NCI-H1092 treated with DMSO at 0.1 percent for 48 hours (cell line): ENCODE data around the gene PLVAP.
A peak's percentile ranks its signal among the peaks of the same experiment; 100 is the strongest.

Experiments used
- DNase-seq: peaks from one replicate; lab custom pipeline; 2025; lab: John Stamatoyannopoulos, UW

The PLVAP gene

DNA sequence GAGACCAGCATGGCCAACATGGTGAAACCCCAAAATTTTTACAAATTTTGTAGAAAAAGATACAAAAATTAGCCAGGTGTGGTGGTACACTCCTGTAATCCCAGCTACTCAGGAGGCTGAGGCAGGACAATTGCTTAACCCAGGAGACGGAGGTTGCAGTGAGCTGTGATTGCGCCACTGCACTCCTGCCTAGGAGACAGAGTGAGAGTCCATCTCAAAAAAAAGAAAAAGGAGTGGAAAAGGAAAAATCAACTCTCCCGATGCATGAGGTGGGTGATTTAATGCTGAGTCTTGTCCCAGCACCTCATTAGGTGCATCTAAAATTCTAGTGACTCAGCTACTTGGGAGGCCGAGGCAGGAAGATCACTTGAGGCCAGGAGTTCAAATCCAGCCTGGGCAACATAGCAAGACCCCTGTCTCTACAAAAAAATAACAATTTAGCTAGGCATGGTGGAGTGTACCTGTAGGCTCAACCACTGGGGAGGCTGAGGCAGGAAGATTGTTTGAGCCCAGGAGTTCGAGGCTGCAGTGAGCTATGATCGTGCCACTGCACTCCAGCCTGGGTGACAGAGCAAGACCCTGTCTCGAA, 20.0 kb downstream of the PLVAP start:
- no peak for DNase-seq

GRCh38 chr19:17353386-17353785, 23.8 kb downstream of the PLVAP start:
- DNase-seq = no peak

DNA sequence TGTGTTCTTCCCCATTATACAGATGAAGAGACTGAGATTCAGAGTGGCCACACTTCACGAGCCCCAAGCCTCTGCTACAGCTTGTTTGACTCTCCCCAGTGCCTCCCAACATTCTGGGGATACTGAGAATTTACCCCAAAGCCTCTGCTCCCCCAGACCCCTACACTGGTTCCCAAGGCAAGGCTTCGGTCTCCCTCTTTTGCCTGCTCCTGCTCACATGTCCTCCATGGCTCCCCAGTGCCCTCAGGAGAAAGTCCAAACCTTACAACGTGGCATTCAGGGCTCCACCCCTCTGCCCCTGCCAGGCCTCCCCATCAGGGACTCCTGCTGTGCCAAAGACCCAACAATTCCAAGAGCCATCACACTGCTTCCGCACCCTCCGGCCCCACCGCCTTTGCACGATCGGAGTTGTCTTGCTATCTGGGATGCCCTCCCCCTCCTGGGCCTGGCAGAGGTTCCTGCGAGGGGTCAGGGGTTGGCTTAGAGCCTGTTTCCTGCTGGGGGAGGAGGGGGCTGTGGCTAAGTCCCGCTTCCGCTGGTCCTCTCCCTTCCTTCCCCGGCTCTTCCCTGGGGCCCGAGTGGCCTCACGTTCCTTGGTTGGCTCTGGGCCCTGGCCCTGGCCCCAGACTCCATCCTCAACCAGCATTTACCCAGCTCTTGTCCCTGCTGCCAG, 24.4 kb downstream of the PLVAP start:
- DNase-seq = no peak

DNA sequence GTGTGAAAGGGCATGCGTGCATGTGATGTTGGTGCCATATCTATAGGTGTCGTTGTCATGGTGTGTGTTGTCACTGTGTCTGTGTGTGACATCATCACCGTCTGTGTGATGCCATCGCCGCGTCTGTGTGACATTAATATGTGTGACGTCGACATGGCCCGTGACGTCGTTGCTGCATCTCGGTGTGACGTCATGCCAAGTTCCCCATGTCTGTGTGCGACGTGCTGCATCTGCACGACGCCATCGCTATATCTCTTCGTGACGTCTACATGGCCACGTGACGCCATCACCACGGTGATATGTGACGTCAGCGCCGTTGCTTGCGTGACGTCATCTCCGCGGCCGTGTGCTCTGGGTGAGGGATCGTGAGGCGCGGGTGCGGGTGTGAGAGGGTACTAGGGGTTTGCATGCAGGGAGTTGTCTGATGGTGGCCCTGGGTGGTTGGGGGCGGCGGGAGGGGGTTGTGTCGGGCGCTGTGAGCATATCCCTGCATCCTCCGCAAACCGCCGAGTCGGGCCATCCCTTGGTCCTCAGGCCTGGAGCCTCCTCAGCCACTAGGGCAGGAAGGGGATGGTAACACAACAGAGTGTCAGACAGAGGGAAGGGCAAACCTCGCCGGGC, 25.2 kb downstream of the PLVAP start:
- DNase-seq = no peak

GRCh38 chr19:17348700-17349099, 28.4 kb downstream of the PLVAP start:
- DNase-seq = no peak

- DNase-seq = no peak
Observed at GRCh38 chr19:17347877-17348276, 29.3 kb downstream of the PLVAP start.

DNA sequence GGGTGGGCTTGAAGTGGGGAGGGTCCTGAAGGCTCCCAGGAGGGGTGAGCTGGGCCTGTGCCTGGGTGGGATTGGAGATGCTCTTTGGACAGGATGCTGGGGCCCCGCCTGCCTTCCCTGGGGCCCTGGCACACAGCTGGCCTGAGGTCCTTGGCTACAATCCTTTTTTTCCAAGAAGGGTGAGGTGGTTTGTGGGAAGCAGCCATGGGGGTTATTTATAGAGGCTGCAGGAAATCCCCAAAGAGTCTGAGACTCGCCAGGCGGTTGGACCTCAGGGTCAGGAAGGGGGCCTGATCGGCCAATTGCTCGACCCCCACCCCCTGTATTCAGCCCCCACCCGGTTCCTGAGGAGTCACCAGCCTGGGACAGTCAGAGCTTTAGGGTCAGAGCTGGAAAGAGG, 29.8 kb downstream of the PLVAP start:
- no peak for DNase-seq

DNA sequence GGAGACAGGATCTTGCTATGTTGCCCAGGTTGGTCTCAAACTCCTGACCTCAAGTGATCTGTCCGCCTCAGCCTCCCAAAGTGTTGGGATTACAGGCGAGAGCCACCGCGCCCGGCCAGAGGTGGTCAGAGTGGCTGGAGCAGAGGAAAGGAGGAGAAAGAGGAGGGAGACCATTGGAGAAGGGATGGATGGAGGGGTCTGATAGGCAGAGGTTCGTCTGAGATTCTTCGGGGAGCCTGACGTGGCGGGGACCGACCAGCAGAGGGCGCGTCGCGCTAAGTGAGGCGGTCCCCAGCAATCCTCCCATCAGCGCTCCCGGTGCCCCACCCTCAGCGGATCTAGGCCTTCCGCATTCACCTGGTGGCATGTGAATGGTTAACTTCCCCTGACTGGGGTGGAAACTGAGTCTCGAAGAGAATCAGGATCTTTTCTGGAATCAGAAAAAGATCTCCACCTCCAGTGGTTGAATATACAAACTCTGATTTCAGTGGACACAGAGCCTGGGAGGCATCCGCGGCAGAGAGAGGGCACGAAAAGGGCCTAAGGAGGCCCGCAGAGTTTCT, 31.0 kb downstream of the PLVAP start:
- peak; percentile 62 for DNase-seq

GRCh38 chr19:17341845-17342244, 35.3 kb downstream of the PLVAP start:
- DNase-seq = no peak

DNA sequence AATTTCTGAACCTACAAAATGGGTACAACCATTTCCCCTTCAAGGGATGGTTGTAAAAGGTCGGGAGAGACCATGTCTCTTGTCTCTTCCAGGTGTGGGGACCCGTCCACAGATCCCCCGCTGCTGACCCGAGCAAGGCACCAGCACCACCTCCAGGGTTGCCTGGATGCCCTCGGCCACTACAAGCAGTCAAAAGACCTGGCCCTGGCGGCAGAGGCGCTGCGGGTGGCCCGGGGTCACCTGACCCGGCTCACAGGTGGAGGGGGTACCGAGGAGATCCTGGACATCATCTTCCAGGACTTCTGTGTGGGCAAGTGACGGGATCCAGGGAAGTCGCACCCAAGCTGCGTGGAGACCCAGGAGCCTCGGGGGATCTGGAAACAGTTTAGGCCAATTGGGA, 35.8 kb downstream of the PLVAP start:
- no peak for DNase-seq

GRCh38 chr19:17340871-17341357, 36.2 kb downstream of the PLVAP start:
- no peak for DNase-seq

GRCh38 chr19:17340302-17340870, 36.8 kb downstream of the PLVAP start:
- no peak for DNase-seq

DNA sequence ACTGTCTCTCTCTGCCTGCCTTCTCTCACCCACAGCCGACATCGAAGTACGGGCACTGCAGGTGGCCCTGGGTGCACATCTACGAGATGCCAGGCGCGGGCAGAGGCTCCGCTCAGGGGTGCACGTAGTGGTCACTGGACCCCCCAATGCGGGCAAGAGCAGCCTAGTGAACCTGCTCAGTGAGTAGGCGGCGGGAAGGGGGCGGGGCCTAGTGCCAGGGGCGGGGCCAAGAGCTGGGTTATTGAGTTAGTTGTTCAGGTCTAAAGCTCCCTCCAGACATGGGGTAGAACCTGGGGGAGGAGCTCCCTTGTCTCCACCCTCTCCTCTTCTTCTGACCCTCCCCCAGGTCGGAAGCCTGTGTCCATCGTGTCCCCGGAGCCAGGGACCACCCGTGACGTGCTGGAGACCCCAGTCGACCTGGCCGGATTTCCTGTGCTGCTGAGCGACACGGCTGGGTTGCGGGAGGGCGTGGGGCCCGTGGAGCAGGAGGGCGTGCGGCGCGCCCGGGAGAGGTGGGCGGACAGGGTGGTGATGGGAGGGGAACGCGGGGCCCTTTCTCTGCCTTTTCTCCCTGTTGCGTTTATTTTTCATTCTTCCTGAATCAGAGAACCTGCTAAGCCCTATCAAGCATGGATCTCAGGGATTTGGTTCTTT, 37.9 kb downstream of the PLVAP start:
- DNase-seq = no peak

DNA sequence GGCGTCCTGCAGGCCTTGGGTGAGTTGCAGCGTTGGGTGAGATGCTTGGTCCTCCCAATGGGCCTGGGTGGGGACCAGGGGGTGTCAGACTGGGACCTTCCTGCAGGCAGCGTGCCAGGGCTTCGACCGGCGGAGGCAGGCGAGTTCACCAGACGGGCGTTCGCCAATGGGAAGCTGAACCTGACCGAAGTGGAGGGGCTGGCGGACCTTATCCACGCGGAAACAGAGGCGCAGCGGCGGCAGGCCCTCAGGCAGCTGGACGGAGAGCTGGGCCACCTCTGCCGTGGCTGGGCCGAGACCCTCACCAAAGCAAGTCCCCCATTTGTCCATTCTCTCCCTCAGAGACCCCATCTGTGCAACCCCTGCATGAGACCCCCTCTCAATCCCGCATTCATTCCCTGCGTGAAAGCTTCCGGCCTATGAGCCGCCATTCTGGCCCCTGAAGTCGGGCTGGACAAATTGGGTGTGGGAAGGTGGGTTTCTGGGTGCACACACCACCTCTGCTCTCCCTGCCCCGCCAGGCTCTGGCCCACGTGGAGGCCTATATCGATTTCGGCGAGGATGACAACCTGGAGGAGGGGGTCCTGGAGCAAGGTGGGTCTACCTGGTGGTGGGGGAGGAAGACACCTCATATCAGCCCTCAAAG, 38.6 kb downstream of the PLVAP start:
- no peak for DNase-seq

DNA sequence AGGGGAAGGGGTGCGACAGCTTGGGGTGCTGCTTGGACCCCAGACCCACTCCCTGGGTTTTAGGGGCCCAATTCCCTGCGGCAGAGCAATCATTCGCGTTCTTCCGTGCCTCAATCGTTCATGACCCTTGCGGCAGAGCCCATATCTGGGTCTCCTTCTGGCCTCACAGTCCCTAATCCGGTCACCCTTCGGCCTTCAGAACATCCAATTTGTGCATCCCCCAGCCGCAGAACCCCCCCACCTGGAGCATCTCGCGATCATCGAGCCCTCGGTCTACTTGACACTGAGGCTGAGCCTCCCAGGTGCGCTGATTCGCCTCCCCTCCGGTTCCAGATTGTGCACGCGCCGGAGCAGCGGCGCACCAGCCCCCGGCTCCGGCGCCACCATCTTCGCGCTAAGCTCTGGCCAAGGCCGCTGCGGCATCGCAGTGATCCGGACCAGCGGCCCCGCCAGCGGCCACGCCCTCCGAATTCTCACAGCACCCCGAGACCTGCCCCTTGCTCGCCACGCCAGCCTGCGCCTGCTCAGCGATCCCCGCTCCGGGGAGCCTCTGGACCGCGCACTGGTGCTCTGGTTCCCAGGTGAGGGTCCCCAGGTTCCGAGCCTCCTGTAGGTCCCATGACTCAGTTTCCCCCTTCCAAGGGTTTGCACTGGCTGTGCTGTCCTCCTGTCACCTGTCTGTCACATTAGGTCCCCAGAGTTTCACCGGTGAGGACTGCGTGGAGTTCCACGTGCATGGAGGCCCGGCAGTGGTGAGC, 39.3 kb downstream of the PLVAP start:
- DNase-seq = peak; percentile 35

GRCh38 chr19:17336872-17337674, 40.1 kb downstream of the PLVAP start, which contains the start of gene GTPBP3:
Gene GTPBP3 (plus strand): TSS chr19:17337553. CDS start chr19:17337612, 59 bp downstream.
- peak; percentile 99 for DNase-seq

GRCh38 chr19:17335575-17335974, 41.6 kb downstream of the PLVAP start:
- DNase-seq = no peak

DNA sequence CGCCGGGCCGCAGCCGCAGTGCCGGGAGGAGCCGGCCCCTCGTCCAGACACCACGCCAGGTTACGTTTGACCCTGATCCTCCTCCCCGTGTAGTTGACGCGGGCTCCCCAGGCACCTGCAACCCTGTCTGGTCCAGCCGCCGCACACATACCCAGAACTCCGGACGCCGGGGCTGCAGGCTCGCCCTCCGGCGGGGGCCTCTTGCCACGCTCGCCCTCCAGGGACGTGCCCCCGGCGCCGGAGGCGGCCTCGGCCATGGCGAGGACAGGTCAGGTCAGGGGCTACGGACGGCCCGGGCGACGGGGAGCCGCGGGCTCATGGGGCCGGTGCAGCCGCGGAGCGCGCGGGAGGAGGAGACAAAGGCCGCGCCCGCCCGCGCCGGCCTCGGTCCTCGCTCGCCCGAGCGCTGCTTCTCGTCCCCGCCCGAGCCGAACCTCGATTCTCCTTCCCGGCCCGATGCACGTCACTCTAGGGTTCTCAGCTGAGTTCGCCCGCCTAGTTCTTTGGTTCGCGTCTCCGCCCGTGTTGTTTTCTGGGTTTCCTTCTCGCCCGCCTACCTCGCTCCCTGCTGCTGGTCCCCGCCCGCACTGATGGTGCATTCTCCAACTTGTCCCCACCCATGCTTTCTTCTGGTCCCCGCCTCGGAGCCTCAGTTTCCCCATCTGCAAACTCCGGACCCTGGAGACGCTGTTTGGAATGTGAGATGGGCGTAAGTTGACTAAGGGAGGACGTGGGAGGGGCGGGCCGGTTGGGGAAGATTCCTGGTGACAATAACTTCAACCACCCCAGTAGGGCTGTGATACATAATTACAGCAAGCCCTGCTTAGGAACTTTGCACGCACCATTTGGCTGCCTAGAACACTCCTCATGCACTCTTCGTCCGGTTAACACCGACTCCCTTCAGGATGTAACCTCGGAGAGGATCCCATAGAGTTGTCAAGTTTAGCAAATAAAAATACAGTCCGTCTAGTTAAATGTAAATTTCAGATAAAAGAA, 42.4 kb downstream of the PLVAP start, which contains the start of gene ANO8:
Gene ANO8, minus strand, starts transcription at position 442 of the 996 bp plus-strand sequence. Its CDS starts 185 bp downstream, at position 257.
- DNase-seq = peak; percentile 95
